ENCODE measurements around the gene FOXS1. TPM values are rescaled to one million over a fixed set of nuclear protein-coding genes. Genes with fewer than 3 reads are reported as not detected.

The FOXS1 gene
- polyA plus RNA-seq, 3 donors = not detected

GRCh38 chr20:31857861-31858759 is 12.7 kb upstream of the FOXS1 start:
- no peaks in the 10 kb centered on the region for H3K79me2 ChIP-seq (ENCODE audit: insufficient read depth, low read length)
- TF ChIP-seq, protein P1, sequence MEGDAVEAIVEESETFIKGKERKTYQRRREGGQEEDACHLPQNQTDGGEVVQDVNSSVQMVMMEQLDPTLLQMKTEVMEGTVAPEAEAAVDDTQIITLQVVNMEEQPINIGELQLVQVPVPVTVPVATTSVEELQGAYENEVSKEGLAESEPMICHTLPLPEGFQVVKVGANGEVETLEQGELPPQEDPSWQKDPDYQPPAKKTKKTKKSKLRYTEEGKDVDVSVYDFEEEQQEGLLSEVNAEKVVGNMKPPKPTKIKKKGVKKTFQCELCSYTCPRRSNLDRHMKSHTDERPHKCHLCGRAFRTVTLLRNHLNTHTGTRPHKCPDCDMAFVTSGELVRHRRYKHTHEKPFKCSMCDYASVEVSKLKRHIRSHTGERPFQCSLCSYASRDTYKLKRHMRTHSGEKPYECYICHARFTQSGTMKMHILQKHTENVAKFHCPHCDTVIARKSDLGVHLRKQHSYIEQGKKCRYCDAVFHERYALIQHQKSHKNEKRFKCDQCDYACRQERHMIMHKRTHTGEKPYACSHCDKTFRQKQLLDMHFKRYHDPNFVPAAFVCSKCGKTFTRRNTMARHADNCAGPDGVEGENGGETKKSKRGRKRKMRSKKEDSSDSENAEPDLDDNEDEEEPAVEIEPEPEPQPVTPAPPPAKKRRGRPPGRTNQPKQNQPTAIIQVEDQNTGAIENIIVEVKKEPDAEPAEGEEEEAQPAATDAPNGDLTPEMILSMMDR (IDR thresholded peaks at IDR 0.05) = no peak
- H2AFZ ChIP-seq (ENCODE audit: insufficient read depth, low read depth, low read length, poor library complexity, severe bottlenecking) = no peak overlapping the region
- 85% methylated on average over 11 of the region's 15 CpGs for WGBS (ENCODE audit: insufficient coverage)
- H3K4me1 ChIP-seq (ENCODE audit: control insufficient read depth in 1 of 2, insufficient read depth in 2 of 2, low read length in 2 of 2) = peaks cover 11 to 22% of the 10 kb centered on the region in 2 donors
- Mint-ChIP-seq H3K27ac (no peak overlapping the region), H3K4me3 (no peak overlapping the region), H3K27me3 (ENCODE audit: low read depth in 3 of 3) (peaks cover 34 to 36% (median 35%) of the 10 kb centered on the region in 3 donors), H3K36me3 (peaks cover 0 to 3% of the 10 kb centered on the region in 2 donors), H3K4me1 (peaks cover 16% of the 10 kb centered on the region), H3K9me3 (peaks cover 0 to 9% (median 0%) of the 10 kb centered on the region in 7 donors)
- H4K20me1 ChIP-seq (ENCODE audit: insufficient read depth, low read length) = no peaks in the 10 kb centered on the region
- H3K4me2 ChIP-seq (replicated peaks; ENCODE audit: extremely low read depth, low read length, poor library complexity, severe bottlenecking) = no peak overlapping the region
- H3K27ac ChIP-seq (ENCODE audit: low read depth in 1 of 2, low read length in 2 of 2) = no peak overlapping the region
- H3K4me3 ChIP-seq (replicated peaks in 1 of 3; ENCODE audit: low read depth in 2 of 3, low read length in 3 of 3) = no peak overlapping the region
- H3K9ac ChIP-seq (ENCODE audit: insufficient read depth, low read length, poor library complexity, severe bottlenecking) = no peak overlapping the region
- peaks cover 0 to 7% of the 10 kb centered on the region in 2 donors for H3K9me3 ChIP-seq (replicated peaks in 1 of 2; ENCODE audit: control insufficient read depth in 1 of 2, insufficient read depth in 1 of 2, low read length in 2 of 2)
- peaks cover 24 to 33% of the 10 kb centered on the region in 2 donors for H3K27me3 ChIP-seq (ENCODE audit: control insufficient read depth in 2 of 2, insufficient read depth in 2 of 2, low read length in 2 of 2)
- intact Hi-C loops (cut with micrococcal nuclease) = loop anchor here in 1 of 2 donors (10.0 kb wide), 1 partner anchor 237 kb away; no protein-coding TSS in a partner anchor
- no peaks in the 10 kb centered on the region for H3K36me3 ChIP-seq (replicated peaks in 1 of 2; ENCODE audit: control insufficient read depth in 1 of 2, insufficient read depth in 2 of 2, low read length in 2 of 2)
- no peak for DNase-seq

DNA sequence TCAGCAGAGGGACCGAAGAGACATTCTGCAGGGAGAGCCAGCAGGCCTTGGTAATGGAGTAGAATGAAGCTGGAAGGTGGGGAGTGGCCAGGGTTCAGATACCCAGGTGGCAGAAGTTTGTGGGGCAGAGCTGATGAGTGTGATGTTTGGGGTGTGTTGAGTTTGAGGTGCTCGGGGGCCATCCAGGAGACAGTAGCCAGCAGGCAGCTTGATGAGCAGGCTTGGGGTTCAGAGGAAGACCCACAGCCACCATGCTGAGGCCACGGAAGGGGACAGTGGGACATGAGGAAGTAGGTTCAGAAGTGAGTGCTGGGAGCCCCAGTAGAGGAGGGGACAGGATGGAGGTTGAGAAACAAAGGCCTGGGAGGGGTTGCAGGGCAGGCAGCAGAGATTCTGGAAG is 11.1 kb upstream of the FOXS1 start:
- no peaks in the 10 kb centered on the region for H3K36me3 Mint-ChIP-seq
- Histone ChIP-seq H3K4me2 (replicated peaks; ENCODE audit: extremely low read depth, low read length, poor library complexity, severe bottlenecking) (no peak overlapping the region), H3K27ac (ENCODE audit: low read depth in 1 of 2, low read length in 2 of 2) (no peak overlapping the region), H3K36me3 (replicated peaks in 1 of 2; ENCODE audit: control insufficient read depth in 1 of 2, insufficient read depth in 2 of 2, low read length in 2 of 2) (no peaks in the 10 kb centered on the region), H3K9me3 (replicated peaks in 1 of 2; ENCODE audit: control insufficient read depth in 1 of 2, insufficient read depth in 1 of 2, low read length in 2 of 2) (peaks cover 0 to 7% of the 10 kb centered on the region in 2 donors), H3K27me3 (ENCODE audit: control insufficient read depth in 2 of 2, insufficient read depth in 2 of 2, low read length in 2 of 2) (peaks cover 20 to 27% of the 10 kb centered on the region in 2 donors), H3K4me3 (replicated peaks in 1 of 3; ENCODE audit: low read depth in 2 of 3, low read length in 3 of 3) (no peak overlapping the region), H2AFZ (ENCODE audit: insufficient read depth, low read depth, low read length, poor library complexity, severe bottlenecking) (no peak overlapping the region), H3K9ac (ENCODE audit: insufficient read depth, low read length, poor library complexity, severe bottlenecking) (no peak overlapping the region), H3K4me1 (ENCODE audit: control insufficient read depth in 1 of 2, insufficient read depth in 2 of 2, low read length in 2 of 2) (peaks cover 11 to 17% of the 10 kb centered on the region in 2 donors), H4K20me1 (ENCODE audit: insufficient read depth, low read length) (no peaks in the 10 kb centered on the region), H3K79me2 (ENCODE audit: insufficient read depth, low read length) (no peaks in the 10 kb centered on the region)
- no peak overlapping the region for H3K27ac Mint-ChIP-seq
- no peak for DNase-seq
- 60% methylated on average over 3 of the region's 3 CpGs for WGBS (ENCODE audit: insufficient coverage)
- H3K9me3 Mint-ChIP-seq = peaks cover 0 to 5% (median 0%) of the 10 kb centered on the region in 7 donors
- TF ChIP-seq, protein P1 (IDR thresholded peaks at IDR 0.05) = no peak
- intact Hi-C loops (cut with micrococcal nuclease) = loop anchor here in 1 of 2 donors (10.0 kb wide), 1 partner anchor 238 kb away; no protein-coding TSS in a partner anchor
- H3K4me1 Mint-ChIP-seq = peaks cover 12% of the 10 kb centered on the region
- no peak overlapping the region for H3K4me3 Mint-ChIP-seq
- H3K27me3 Mint-ChIP-seq (ENCODE audit: low read depth in 3 of 3) = peaks cover 27 to 33% (median 28%) of the 10 kb centered on the region in 3 donors

Data from CD14-positive monocyte (primary cell).